GM12878 (cell line): ENCODE results near the gene PLEKHG2. TPM values are rescaled to one million over a fixed set of nuclear protein-coding genes. Genes with fewer than 3 reads are reported as not detected.

ENCODE experiments used
- ASH2L ChIP-seq: fragments of 300-600, 200-600 bp; sonication (generic); IDR thresholded peaks from 2 replicates; pipeline ENCODE4 v1.6.1; 2017; ENCODE audit warnings: low read depth, mild to moderate bottlenecking, borderline replicate concordance
- ATF7 ChIP-seq: fragments of 450-650 bp; IDR thresholded peaks from 2 replicates; pipeline ENCODE4 v1.6.1; 2016; ENCODE audit warnings: low read depth, mild to moderate bottlenecking
- CBX3 ChIP-seq: fragments of 200-600 bp; sonication (generic); IDR thresholded peaks from 2 replicates; pipeline ENCODE4 v1.6.1; 2016; ENCODE audit warnings: low read depth, borderline replicate concordance
- CHD1 ChIP-seq: IDR thresholded peaks from 2 replicates; pipeline ENCODE4 v1.6.1; 2012; ENCODE audit warnings: low read depth, low read length, improper control_type of control experiment
- CHD2 ChIP-seq: IDR thresholded peaks from 2 replicates; pipeline ENCODE4 v1.6.1; 2011; ENCODE audit warnings: low read depth, low read length, improper control_type of control experiment, borderline replicate concordance
- FOXK2 ChIP-seq: fragments of 450-650 bp; IDR thresholded peaks from 2 replicates; pipeline ENCODE4 v1.6.1; 2017; ENCODE audit warnings: mild to moderate bottlenecking, moderate library complexity
- FOXM1 ChIP-seq: IDR thresholded peaks from 2 replicates; pipeline ENCODE4 v1.6.1; 2012; ENCODE audit warnings: low read depth, mild to moderate bottlenecking, inconsistent platforms, low read length, moderate library complexity
- NR2C2 ChIP-seq: IDR thresholded peaks from 2 replicates; pipeline ENCODE4 v1.6.1; 2011; ENCODE audit warnings: borderline replicate concordance, low read depth; ENCODE audit not compliant: control insufficient read depth, insufficient read length
- POLR2AphosphoS5 ChIP-seq: IDR thresholded peaks from 2 replicates; pipeline ENCODE4 v1.6.1; 2011; ENCODE audit warnings: mild to moderate bottlenecking, low read length, inconsistent platforms
- RUNX3 ChIP-seq: IDR thresholded peaks from 2 replicates; pipeline ENCODE4 v1.6.1; 2012; ENCODE audit warnings: low read length, inconsistent platforms
- SMARCA5 ChIP-seq: fragments of 450-650 bp; IDR thresholded peaks from 2 replicates; pipeline ENCODE4 v1.6.1; 2017; ENCODE audit warnings: mild to moderate bottlenecking
- SPI1 ChIP-seq: IDR thresholded peaks from 2 replicates; pipeline ENCODE4 v1.6.1; 2011; ENCODE audit warnings: low read depth, mild to moderate bottlenecking, low read length, moderate library complexity, borderline replicate concordance; ENCODE audit not compliant: insufficient read depth
- SREBF1 ChIP-seq: IDR thresholded peaks from 2 replicates; pipeline ENCODE4 v1.6.1; 2012; ENCODE audit warnings: mild to moderate bottlenecking, low read length
- SREBF2 ChIP-seq: IDR thresholded peaks from 2 replicates; pipeline ENCODE4 v1.6.1; 2012; ENCODE audit warnings: mild to moderate bottlenecking, low read length
- SUZ12 ChIP-seq: fragments of 200-600 bp; sonication (generic); IDR thresholded peaks from one replicate; pipeline ENCODE4 v1.6.1; 2018; ENCODE audit warnings: antibody characterized with exemption, mild to moderate bottlenecking; ENCODE audit not compliant: unreplicated experiment
- YY1 ChIP-seq: IDR thresholded peaks from 2 replicates; pipeline ENCODE4 v1.6.1; 2011; ENCODE audit warnings: low read depth, mild to moderate bottlenecking, low read length
- ZBED1 ChIP-seq: IDR thresholded peaks from 2 replicates; pipeline ENCODE4 v1.6.1; 2016; ENCODE audit warnings: borderline replicate concordance
- polyA plus RNA-seq, 11 experiments: library from polyadenylated mRNA; depleted of rRNA in 4 of 11; unstranded in 6 of 11; stranded (reverse) in 5 of 11; fragments of >200 nt; fragmentation: Nextera tagmentation in 4 of 11; fragmentation: Illumina TruSeq in 1 of 11; extraction: Ambion mirVana in 4 of 11; extraction: Trizol in 1 of 11; gene quantifications; 1 replicate in 1 of 11; 2 replicates in 10 of 11; pipeline versions ENCODE4 v1.2.1 to v1.2.3, GENCODE V29; 2011 to 2016; ENCODE audit warnings: inconsistent platforms in 2 of 11, missing spikeins in 2 of 11, low read depth in 1 of 11
- total RNA-seq, 4 experiments: library from RNA; depleted of rRNA in 3 of 4; stranded (reverse); fragments of >200 nt in 3 of 4; fragmentation: Illumina TruSeq in 1 of 4; extraction: Trizol in 1 of 4; gene quantifications; 2 replicates each; pipeline versions ENCODE4 v1.2.1 to v1.2.3, GENCODE V29; 2013 to 2021
- TF ChIP-seq, protein P1 (sequence below): fragments of 450-650 bp; formaldehyde crosslinking; IDR thresholded peaks from 2 replicates; pipeline ENCODE4 v1.4.0; 2022; ENCODE audit warnings: mild to moderate bottlenecking, moderate library complexity
- TF ChIP-seq, protein P2 (sequence below): IDR thresholded peaks from 2 replicates; pipeline ENCODE4 v1.6.1; 2012; ENCODE audit warnings: mild to moderate bottlenecking, low read depth, low read length
- TF ChIP-seq, protein P3 (sequence below): IDR thresholded peaks from 2 replicates; pipeline ENCODE4 v1.6.1; 2012; ENCODE audit warnings: low read depth, low read length, improper control_type of control experiment
- TF ChIP-seq, protein P4 (sequence below): fragments of 450-650 bp; IDR thresholded peaks from 2 replicates; pipeline ENCODE4 v1.6.1; 2017; ENCODE audit warnings: low read depth, mild to moderate bottlenecking, moderate library complexity

PLEKHG2 gene
- total and polyA plus RNA-seq, 10 of the 15 experiments (the other 5 are each of a cell fraction or from before 2014, with no cell fraction given): 3.0 to 62.5 (median 17.2) TPM

DNA sequence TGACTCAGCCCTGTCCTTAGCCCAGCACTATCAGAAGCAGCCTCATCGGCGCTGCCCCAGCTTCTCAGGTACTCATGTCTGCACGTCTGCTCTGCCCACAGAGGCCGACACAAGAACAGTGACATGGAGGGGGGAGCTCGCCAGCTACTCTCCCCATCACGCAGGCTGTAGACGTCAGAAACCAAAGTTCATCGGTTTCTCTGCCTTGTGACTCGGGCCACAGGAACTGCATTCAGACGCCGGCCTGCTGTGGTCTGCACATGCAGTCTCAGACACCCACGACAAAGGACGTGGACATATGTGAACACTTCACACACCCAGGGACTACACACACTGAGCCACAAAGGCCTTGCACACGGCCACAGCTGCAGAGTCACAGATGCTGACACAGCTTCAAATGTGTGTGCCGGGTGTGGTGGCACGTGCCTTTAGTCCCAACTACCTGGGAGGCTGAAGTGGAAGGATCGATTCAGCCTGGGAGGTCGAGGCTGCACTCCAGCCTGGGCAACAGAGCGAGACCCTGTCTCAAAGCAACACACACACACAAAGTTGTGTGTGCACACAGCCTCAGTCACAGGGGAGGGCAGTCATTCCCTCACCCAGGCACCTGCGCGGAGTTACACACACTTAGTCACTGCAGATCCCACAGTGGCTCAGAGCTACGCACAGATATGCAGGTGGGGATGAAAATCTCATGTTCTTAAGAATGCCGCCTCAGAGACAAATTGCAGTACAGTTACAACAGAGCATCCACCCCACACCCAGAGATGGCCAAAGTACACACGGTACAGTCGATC is 10.7 kb upstream of the PLEKHG2 start (continued):
- TF ChIP-seq SREBF1 (no peak; the same call in 1 of the 2 replicates), NR2C2 (no peak), FOXK2 (0 out of 2 replicates have a peak, but pooled peaks have one; percentile 24), SREBF2 (no peak), SMARCA5 (peak; percentile 94), POLR2AphosphoS5 (peak; percentile 87), RUNX3 (no peak), CHD1 (0 out of 2 replicates have a peak, but pooled peaks have one; percentile 67), YY1 (peak; percentile 20; the same call in 1 of the 2 replicates), ATF7 (peak; percentile 92), SUZ12 (no peak), ZBED1 (peak; percentile 74; the same call in 1 of the 2 replicates), ASH2L (no peak), CBX3 (no peak), FOXM1 (no peak), CHD2 (peak; percentile 89), SPI1 (no peak)
- TF ChIP-seq, protein P1, sequence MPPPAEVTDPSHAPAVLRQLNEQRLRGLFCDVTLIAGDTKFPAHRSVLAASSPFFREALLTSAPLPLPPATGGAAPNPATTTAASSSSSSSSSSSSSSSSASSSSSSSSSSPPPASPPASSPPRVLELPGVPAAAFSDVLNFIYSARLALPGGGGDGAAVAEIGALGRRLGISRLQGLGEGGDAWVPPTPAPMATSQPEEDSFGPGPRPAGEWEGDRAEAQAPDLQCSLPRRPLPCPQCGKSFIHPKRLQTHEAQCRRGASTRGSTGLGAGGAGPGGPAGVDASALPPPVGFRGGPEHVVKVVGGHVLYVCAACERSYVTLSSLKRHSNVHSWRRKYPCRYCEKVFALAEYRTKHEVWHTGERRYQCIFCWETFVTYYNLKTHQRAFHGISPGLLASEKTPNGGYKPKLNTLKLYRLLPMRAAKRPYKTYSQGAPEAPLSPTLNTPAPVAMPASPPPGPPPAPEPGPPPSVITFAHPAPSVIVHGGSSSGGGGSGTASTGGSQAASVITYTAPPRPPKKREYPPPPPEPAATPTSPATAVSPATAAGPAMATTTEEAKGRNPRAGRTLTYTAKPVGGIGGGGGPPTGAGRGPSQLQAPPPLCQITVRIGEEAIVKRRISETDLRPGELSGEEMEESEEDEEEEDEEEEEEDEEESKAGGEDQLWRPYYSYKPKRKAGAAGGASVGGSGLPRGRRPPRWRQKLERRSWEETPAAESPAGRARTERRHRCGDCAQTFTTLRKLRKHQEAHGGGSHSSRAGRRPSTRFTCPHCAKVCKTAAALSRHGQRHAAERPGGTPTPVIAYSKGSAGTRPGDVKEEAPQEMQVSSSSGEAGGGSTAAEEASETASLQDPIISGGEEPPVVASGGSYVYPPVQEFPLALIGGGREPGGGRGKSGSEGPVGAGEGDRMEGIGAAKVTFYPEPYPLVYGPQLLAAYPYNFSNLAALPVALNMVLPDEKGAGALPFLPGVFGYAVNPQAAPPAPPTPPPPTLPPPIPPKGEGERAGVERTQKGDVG (CRISPR knock-in tag): 0 out of 2 replicates have a peak, but pooled peaks have one; percentile 7
- TF ChIP-seq, protein P2, sequence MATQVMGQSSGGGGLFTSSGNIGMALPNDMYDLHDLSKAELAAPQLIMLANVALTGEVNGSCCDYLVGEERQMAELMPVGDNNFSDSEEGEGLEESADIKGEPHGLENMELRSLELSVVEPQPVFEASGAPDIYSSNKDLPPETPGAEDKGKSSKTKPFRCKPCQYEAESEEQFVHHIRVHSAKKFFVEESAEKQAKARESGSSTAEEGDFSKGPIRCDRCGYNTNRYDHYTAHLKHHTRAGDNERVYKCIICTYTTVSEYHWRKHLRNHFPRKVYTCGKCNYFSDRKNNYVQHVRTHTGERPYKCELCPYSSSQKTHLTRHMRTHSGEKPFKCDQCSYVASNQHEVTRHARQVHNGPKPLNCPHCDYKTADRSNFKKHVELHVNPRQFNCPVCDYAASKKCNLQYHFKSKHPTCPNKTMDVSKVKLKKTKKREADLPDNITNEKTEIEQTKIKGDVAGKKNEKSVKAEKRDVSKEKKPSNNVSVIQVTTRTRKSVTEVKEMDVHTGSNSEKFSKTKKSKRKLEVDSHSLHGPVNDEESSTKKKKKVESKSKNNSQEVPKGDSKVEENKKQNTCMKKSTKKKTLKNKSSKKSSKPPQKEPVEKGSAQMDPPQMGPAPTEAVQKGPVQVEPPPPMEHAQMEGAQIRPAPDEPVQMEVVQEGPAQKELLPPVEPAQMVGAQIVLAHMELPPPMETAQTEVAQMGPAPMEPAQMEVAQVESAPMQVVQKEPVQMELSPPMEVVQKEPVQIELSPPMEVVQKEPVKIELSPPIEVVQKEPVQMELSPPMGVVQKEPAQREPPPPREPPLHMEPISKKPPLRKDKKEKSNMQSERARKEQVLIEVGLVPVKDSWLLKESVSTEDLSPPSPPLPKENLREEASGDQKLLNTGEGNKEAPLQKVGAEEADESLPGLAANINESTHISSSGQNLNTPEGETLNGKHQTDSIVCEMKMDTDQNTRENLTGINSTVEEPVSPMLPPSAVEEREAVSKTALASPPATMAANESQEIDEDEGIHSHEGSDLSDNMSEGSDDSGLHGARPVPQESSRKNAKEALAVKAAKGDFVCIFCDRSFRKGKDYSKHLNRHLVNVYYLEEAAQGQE: no peak
- TF ChIP-seq, protein P3, sequence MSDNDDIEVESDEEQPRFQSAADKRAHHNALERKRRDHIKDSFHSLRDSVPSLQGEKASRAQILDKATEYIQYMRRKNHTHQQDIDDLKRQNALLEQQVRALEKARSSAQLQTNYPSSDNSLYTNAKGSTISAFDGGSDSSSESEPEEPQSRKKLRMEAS: peak; percentile 80
- TF ChIP-seq, protein P4, sequence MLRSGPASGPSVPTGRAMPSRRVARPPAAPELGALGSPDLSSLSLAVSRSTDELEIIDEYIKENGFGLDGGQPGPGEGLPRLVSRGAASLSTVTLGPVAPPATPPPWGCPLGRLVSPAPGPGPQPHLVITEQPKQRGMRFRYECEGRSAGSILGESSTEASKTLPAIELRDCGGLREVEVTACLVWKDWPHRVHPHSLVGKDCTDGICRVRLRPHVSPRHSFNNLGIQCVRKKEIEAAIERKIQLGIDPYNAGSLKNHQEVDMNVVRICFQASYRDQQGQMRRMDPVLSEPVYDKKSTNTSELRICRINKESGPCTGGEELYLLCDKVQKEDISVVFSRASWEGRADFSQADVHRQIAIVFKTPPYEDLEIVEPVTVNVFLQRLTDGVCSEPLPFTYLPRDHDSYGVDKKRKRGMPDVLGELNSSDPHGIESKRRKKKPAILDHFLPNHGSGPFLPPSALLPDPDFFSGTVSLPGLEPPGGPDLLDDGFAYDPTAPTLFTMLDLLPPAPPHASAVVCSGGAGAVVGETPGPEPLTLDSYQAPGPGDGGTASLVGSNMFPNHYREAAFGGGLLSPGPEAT: peak; percentile 58; the same call in 1 of the 2 replicates
